SK-N-SH treated with all-trans-retinoic acid at 6 μM for 48 hours (cell line): ENCODE measurements around the gene CPA1.

Experiments
- ATAC-seq: fragments of 200-7000 bp; cut with Tn5 transposase; 3 replicates; pipeline ENCODE4 v1.9.1; 2020; ENCODE audit warnings: mild to moderate bottlenecking, moderate library complexity
- CSDC2 ChIP-seq: fragments of 250-450 bp; sonication (Bioruptor Pico); IDR thresholded peaks from 2 replicates; pipeline ENCODE4 v1.5.0; 2020; ENCODE audit warnings: mild to moderate bottlenecking, moderate library complexity
- ESRRG ChIP-seq: fragments of 250-450 bp; sonication (Bioruptor Pico); IDR thresholded peaks from 2 replicates; pipeline ENCODE4 v1.6.1; 2021; ENCODE audit warnings: mild to moderate bottlenecking
- GLIS3 ChIP-seq: fragments of 250-450 bp; sonication (Bioruptor Pico); IDR thresholded peaks from 2 replicates; pipeline ENCODE4 v1.5.0; 2020; ENCODE audit warnings: mild to moderate bottlenecking, moderate library complexity
- ISL1 ChIP-seq: fragments of 250-450 bp; sonication (Bioruptor Pico); IDR thresholded peaks from 2 replicates; pipeline ENCODE4 v2.1.2; 2022; ENCODE audit warnings: mild to moderate bottlenecking, moderate library complexity
- OSR1 ChIP-seq: fragments of 250-450 bp; sonication (Bioruptor Pico); IDR thresholded peaks from 2 replicates; pipeline ENCODE4 v1.8.0; 2022; ENCODE audit warnings: moderate library complexity, mild to moderate bottlenecking, inconsistent platforms
- PPARA ChIP-seq: fragments of 250-450 bp; sonication (Bioruptor Pico); IDR thresholded peaks from 2 replicates; pipeline ENCODE4 v1.5.0; 2020; ENCODE audit warnings: mild to moderate bottlenecking, borderline replicate concordance
- RARB ChIP-seq: fragments of 250-450 bp; sonication (Bioruptor Pico); IDR thresholded peaks from 2 replicates; pipeline ENCODE4 v1.8.0; 2021; ENCODE audit warnings: mild to moderate bottlenecking, moderate library complexity
- SNAI2 ChIP-seq: fragments of 250-450 bp; sonication (Bioruptor Pico); IDR thresholded peaks from 2 replicates; pipeline ENCODE4 v1.5.0; 2020; ENCODE audit warnings: mild to moderate bottlenecking, moderate library complexity
- TCF4 ChIP-seq: fragments of 250-450 bp; sonication (Bioruptor Pico); IDR thresholded peaks from 2 replicates; pipeline ENCODE4 v1.8.0; 2021; ENCODE audit warnings: mild to moderate bottlenecking, moderate library complexity, borderline replicate concordance
- TOX ChIP-seq: fragments of 250-450 bp; sonication (Bioruptor Pico); IDR thresholded peaks from 2 replicates; pipeline ENCODE4 v1.8.0; 2021; ENCODE audit warnings: mild to moderate bottlenecking, moderate library complexity, borderline replicate concordance
- ZFP30 ChIP-seq: fragments of 450-650 bp; formaldehyde crosslinking; IDR thresholded peaks from 2 replicates; pipeline ENCODE4 v1.5.0; 2022; ENCODE audit warnings: mild to moderate bottlenecking, moderate library complexity
- ZNF565 ChIP-seq: fragments of 450-650 bp; formaldehyde crosslinking; conservative IDR thresholded peaks from 2 replicates; pipeline ENCODE4 v1.5.0; 2020; ENCODE audit warnings: low read depth, mild to moderate bottlenecking, moderate library complexity
- ZNF70 ChIP-seq: fragments of 450-650 bp; formaldehyde crosslinking; IDR thresholded peaks from 2 replicates; pipeline ENCODE4 v1.5.0; 2020; ENCODE audit warnings: mild to moderate bottlenecking, moderate library complexity
- ZNF8 ChIP-seq: fragments of 450-650 bp; formaldehyde crosslinking; IDR thresholded peaks from 2 replicates; pipeline ENCODE4 v1.5.0; 2020; ENCODE audit warnings: mild to moderate bottlenecking, moderate library complexity
- TF ChIP-seq, protein P1 (sequence below): fragments of 250-450 bp; sonication (Bioruptor Pico); IDR thresholded peaks from 2 replicates; pipeline ENCODE4 v1.8.0; 2020; ENCODE audit warnings: mild to moderate bottlenecking, moderate library complexity, borderline replicate concordance
- TF ChIP-seq, protein P2 (sequence below): fragments of 250-450 bp; sonication (Bioruptor Pico); IDR thresholded peaks from 2 replicates; pipeline ENCODE4 v1.8.0; 2021; ENCODE audit warnings: low read depth, mild to moderate bottlenecking, moderate library complexity, borderline replicate concordance
- TF ChIP-seq, protein P3 (sequence below): fragments of 250-450 bp; sonication (Bioruptor Pico); IDR thresholded peaks from 2 replicates; pipeline ENCODE4 v1.5.0; 2020; ENCODE audit warnings: mild to moderate bottlenecking, moderate library complexity
- TF ChIP-seq, protein P4 (sequence below): fragments of 250-450 bp; sonication (Bioruptor Pico); IDR thresholded peaks from 2 replicates; pipeline ENCODE4 v1.5.1; 2021; ENCODE audit warnings: mild to moderate bottlenecking, moderate library complexity
- TF ChIP-seq, protein P5 (sequence below): fragments of 250-450 bp; sonication (Bioruptor Pico); IDR thresholded peaks from 2 replicates; pipeline ENCODE4 v1.5.1; 2020; ENCODE audit warnings: low read depth, mild to moderate bottlenecking, moderate library complexity

The CPA1 gene

DNA sequence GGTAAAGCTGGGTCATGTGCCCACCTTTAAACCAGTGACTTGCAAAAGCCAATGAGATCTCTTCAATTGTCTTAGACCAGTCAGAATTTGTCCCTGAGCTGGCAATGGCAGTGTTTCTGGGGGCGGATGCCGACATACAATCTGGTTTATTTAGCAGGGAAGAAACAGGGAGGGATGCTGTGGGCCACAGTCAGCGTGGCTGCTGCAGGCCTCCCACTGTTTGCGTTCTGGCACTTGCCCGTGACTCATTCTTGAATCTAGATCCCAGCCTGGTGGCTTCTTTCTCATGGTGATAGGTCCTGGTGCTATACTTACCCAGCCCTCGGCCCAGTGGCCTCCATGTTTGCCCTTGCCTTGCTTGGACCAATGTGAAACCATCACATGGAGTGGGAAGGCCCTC, 3.1 kb upstream of the CPA1 start:
- ATAC-seq: no peak
- TF ChIP-seq ISL1 (CRISPR knock-in tag): no peak
- TF ChIP-seq OSR1 (CRISPR knock-in tag): no peak
- no peak for TF ChIP-seq TCF4 (CRISPR knock-in tag)
- TF ChIP-seq CSDC2 (CRISPR knock-in tag): no peak
- no peak for TF ChIP-seq GLIS3 (CRISPR knock-in tag)
- TF ChIP-seq, protein P1, sequence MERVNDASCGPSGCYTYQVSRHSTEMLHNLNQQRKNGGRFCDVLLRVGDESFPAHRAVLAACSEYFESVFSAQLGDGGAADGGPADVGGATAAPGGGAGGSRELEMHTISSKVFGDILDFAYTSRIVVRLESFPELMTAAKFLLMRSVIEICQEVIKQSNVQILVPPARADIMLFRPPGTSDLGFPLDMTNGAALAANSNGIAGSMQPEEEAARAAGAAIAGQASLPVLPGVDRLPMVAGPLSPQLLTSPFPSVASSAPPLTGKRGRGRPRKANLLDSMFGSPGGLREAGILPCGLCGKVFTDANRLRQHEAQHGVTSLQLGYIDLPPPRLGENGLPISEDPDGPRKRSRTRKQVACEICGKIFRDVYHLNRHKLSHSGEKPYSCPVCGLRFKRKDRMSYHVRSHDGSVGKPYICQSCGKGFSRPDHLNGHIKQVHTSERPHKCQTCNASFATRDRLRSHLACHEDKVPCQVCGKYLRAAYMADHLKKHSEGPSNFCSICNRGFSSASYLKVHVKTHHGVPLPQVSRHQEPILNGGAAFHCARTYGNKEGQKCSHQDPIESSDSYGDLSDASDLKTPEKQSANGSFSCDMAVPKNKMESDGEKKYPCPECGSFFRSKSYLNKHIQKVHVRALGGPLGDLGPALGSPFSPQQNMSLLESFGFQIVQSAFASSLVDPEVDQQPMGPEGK (CRISPR knock-in tag): no peak
- no peak for TF ChIP-seq TOX (CRISPR knock-in tag)
- TF ChIP-seq ZNF70 (CRISPR knock-in tag): no peak
- TF ChIP-seq PPARA (CRISPR knock-in tag): no peak
- TF ChIP-seq, protein P2, sequence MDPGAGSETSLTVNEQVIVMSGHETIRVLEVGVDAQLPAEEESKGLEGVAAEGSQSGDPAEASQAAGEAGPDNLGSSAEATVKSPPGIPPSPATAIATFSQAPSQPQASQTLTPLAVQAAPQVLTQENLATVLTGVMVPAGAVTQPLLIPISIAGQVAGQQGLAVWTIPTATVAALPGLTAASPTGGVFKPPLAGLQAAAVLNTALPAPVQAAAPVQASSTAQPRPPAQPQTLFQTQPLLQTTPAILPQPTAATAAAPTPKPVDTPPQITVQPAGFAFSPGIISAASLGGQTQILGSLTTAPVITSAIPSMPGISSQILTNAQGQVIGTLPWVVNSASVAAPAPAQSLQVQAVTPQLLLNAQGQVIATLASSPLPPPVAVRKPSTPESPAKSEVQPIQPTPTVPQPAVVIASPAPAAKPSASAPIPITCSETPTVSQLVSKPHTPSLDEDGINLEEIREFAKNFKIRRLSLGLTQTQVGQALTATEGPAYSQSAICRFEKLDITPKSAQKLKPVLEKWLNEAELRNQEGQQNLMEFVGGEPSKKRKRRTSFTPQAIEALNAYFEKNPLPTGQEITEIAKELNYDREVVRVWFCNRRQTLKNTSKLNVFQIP (CRISPR knock-in tag): no peak
- no peak for TF ChIP-seq SNAI2 (CRISPR knock-in tag)

DNA sequence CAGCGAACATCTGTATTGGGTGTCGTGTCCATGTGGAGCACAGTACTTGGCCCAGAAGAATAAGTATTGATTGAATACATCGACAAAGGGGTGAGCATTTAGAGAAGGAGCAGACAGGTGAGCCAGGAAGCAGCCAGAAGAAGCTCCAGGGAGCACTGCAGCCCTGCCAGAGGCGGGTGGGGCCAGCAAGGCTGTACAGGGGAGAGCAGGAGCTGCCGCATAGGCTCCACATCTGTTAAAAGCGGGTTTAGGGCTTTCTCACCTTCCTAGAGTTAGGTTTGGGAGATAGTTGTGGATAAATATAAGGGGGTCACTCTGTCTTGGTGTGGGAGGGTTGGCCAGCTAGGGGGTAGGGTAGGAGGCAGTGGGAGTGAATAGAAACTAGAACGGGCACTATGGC, 1.3 kb upstream of the CPA1 start:
- TF ChIP-seq, protein P3, sequence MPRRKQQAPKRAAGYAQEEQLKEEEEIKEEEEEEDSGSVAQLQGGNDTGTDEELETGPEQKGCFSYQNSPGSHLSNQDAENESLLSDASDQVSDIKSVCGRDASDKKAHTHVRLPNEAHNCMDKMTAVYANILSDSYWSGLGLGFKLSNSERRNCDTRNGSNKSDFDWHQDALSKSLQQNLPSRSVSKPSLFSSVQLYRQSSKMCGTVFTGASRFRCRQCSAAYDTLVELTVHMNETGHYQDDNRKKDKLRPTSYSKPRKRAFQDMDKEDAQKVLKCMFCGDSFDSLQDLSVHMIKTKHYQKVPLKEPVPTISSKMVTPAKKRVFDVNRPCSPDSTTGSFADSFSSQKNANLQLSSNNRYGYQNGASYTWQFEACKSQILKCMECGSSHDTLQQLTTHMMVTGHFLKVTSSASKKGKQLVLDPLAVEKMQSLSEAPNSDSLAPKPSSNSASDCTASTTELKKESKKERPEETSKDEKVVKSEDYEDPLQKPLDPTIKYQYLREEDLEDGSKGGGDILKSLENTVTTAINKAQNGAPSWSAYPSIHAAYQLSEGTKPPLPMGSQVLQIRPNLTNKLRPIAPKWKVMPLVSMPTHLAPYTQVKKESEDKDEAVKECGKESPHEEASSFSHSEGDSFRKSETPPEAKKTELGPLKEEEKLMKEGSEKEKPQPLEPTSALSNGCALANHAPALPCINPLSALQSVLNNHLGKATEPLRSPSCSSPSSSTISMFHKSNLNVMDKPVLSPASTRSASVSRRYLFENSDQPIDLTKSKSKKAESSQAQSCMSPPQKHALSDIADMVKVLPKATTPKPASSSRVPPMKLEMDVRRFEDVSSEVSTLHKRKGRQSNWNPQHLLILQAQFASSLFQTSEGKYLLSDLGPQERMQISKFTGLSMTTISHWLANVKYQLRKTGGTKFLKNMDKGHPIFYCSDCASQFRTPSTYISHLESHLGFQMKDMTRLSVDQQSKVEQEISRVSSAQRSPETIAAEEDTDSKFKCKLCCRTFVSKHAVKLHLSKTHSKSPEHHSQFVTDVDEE (CRISPR knock-in tag): no peak
- TF ChIP-seq GLIS3 (CRISPR knock-in tag): no peak
- TF ChIP-seq ZNF70 (CRISPR knock-in tag): no peak
- TF ChIP-seq, protein P1 (CRISPR knock-in tag): no peak
- TF ChIP-seq, protein P4, sequence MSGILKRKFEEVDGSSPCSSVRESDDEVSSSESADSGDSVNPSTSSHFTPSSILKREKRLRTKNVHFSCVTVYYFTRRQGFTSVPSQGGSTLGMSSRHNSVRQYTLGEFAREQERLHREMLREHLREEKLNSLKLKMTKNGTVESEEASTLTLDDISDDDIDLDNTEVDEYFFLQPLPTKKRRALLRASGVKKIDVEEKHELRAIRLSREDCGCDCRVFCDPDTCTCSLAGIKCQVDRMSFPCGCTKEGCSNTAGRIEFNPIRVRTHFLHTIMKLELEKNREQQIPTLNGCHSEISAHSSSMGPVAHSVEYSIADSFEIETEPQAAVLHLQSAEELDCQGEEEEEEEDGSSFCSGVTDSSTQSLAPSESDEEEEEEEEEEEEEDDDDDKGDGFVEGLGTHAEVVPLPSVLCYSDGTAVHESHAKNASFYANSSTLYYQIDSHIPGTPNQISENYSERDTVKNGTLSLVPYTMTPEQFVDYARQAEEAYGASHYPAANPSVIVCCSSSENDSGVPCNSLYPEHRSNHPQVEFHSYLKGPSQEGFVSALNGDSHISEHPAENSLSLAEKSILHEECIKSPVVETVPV (CRISPR knock-in tag): no peak
- TF ChIP-seq OSR1 (CRISPR knock-in tag): no peak
- no peak for TF ChIP-seq ZFP30 (CRISPR knock-in tag)
- no peak for TF ChIP-seq RARB (CRISPR knock-in tag)
- no peak for TF ChIP-seq TOX (CRISPR knock-in tag)
- no peak for TF ChIP-seq ZNF8
- TF ChIP-seq TCF4 (CRISPR knock-in tag): no peak
- no peak for TF ChIP-seq ISL1 (CRISPR knock-in tag)
- no peak for TF ChIP-seq PPARA (CRISPR knock-in tag)
- TF ChIP-seq, protein P5, sequence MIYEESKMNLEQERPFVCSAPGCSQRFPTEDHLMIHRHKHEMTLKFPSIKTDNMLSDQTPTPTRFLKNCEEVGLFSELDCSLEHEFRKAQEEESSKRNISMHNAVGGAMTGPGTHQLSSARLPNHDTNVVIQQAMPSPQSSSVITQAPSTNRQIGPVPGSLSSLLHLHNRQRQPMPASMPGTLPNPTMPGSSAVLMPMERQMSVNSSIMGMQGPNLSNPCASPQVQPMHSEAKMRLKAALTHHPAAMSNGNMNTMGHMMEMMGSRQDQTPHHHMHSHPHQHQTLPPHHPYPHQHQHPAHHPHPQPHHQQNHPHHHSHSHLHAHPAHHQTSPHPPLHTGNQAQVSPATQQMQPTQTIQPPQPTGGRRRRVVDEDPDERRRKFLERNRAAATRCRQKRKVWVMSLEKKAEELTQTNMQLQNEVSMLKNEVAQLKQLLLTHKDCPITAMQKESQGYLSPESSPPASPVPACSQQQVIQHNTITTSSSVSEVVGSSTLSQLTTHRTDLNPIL (CRISPR knock-in tag): no peak
- TF ChIP-seq CSDC2 (CRISPR knock-in tag): no peak
- TF ChIP-seq ZNF565 (CRISPR knock-in tag): no peak
- TF ChIP-seq ESRRG: no peak
- no peak for TF ChIP-seq SNAI2 (CRISPR knock-in tag)
- ATAC-seq: no peak
